ENCODE results near the gene NUDT16L1. TPM values are rescaled to one million over a fixed set of nuclear protein-coding genes. Genes with fewer than 3 reads are reported as not detected.
A peak's percentile ranks its signal among the peaks of the same experiment; 100 is the strongest.

NUDT16L1 gene
- total RNA-seq, 1 experiment from 2014 or later: 21.8 TPM

- Mint-ChIP-seq H3K27me3 (ENCODE audit: insufficient read depth, unreplicated experiment) (no peaks in the 10 kb centered on the region), H3K27ac (ENCODE audit: low read depth, unreplicated experiment) (no peak overlapping the region), H3K9me3 (ENCODE audit: unreplicated experiment) (no peaks in the 10 kb centered on the region), H3K4me3 (ENCODE audit: unreplicated experiment) (no peak overlapping the region), H3K36me3 (ENCODE audit: insufficient read depth, unreplicated experiment) (peaks cover 45% of the 10 kb centered on the region), H3K4me1 (ENCODE audit: insufficient read depth, unreplicated experiment) (peaks cover 10% of the 10 kb centered on the region)
- DNase-seq (ENCODE audit: unreplicated experiment): no peak
- TF ChIP-seq, protein P1, sequence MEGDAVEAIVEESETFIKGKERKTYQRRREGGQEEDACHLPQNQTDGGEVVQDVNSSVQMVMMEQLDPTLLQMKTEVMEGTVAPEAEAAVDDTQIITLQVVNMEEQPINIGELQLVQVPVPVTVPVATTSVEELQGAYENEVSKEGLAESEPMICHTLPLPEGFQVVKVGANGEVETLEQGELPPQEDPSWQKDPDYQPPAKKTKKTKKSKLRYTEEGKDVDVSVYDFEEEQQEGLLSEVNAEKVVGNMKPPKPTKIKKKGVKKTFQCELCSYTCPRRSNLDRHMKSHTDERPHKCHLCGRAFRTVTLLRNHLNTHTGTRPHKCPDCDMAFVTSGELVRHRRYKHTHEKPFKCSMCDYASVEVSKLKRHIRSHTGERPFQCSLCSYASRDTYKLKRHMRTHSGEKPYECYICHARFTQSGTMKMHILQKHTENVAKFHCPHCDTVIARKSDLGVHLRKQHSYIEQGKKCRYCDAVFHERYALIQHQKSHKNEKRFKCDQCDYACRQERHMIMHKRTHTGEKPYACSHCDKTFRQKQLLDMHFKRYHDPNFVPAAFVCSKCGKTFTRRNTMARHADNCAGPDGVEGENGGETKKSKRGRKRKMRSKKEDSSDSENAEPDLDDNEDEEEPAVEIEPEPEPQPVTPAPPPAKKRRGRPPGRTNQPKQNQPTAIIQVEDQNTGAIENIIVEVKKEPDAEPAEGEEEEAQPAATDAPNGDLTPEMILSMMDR (IDR thresholded peaks at IDR 0.05; ENCODE audit: unreplicated experiment): no peak
- no TSS peak for BruUV-seq (replicated peaks)
- CTCF ChIA-PET: interaction anchor here (2.2 kb wide), 1 partner anchor 10 kb away, joined by 8 read pairs; no protein-coding TSS in a partner anchor
- POLR2A ChIA-PET: no interaction called here
- intact Hi-C loops (cut with micrococcal nuclease): no loop called here
These were observed 33.7 kb upstream of the NUDT16L1 start for GRCh38 chr16:4659363-4660353.

- no peak overlapping the region for H3K4me3 Mint-ChIP-seq (ENCODE audit: unreplicated experiment)
- no TSS peak for BruUV-seq (replicated peaks)
- no peaks in the 10 kb centered on the region for H3K27me3 Mint-ChIP-seq (ENCODE audit: insufficient read depth, unreplicated experiment)
- CTCF ChIA-PET: interaction anchor here (0.9 to 2.2 kb wide), 3 partner anchors 9 to 37 kb away, joined by 4 to 8 read pairs (median 6); partner anchors contain the start of gene MGRN1
- no peak for DNase-seq (ENCODE audit: unreplicated experiment)
- H3K36me3 Mint-ChIP-seq (ENCODE audit: insufficient read depth, unreplicated experiment): peaks cover 42% of the 10 kb centered on the region
- H3K4me1 Mint-ChIP-seq (ENCODE audit: insufficient read depth, unreplicated experiment): peaks cover 13% of the 10 kb centered on the region
- no peaks in the 10 kb centered on the region for H3K9me3 Mint-ChIP-seq (ENCODE audit: unreplicated experiment)
- intact Hi-C loops (cut with micrococcal nuclease): no loop called here
- TF ChIP-seq, protein P1 (IDR thresholded peaks at IDR 0.05; ENCODE audit: unreplicated experiment): no peak
- H3K27ac Mint-ChIP-seq (ENCODE audit: low read depth, unreplicated experiment): no peak overlapping the region
- POLR2A ChIA-PET: no interaction called here
These were observed 32.8 kb upstream of the NUDT16L1 start for GRCh38 chr16:4660454-4661007.

DNA sequence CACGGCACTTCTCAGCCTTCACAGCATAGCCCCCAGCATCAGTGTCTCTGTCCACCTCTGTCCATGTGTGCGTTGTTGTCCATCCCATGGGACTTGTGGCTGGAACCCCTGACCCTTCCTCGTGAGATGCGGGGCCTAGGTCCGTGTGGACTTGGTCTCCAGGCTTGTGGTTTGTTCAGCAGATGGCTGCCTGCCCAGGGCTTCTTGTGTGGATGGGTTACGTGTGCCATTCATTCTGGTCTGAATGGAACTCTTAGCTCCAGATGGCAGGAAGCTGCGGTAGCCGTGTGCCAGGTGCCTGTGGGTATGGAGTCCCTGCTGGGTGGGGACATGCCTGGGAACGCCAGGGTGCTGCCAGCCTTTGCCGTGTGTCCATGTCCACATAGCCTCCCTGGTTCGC lies 31.7 kb upstream of the NUDT16L1 start:
- TF ChIP-seq, protein P1 (IDR thresholded peaks at IDR 0.05; ENCODE audit: unreplicated experiment): no peak
- no TSS peak for BruUV-seq (replicated peaks)
- Mint-ChIP-seq H3K27ac (ENCODE audit: low read depth, unreplicated experiment) (no peak overlapping the region), H3K9me3 (ENCODE audit: unreplicated experiment) (no peaks in the 10 kb centered on the region), H3K27me3 (ENCODE audit: insufficient read depth, unreplicated experiment) (no peaks in the 10 kb centered on the region), H3K4me3 (ENCODE audit: unreplicated experiment) (no peak overlapping the region), H3K4me1 (ENCODE audit: insufficient read depth, unreplicated experiment) (peaks cover 13% of the 10 kb centered on the region), H3K36me3 (ENCODE audit: insufficient read depth, unreplicated experiment) (peaks cover 42% of the 10 kb centered on the region)
- DNase-seq (ENCODE audit: unreplicated experiment): peak; percentile 65
- intact Hi-C loops (cut with micrococcal nuclease): no loop called here
- CTCF ChIA-PET: interaction anchor here (0.7 kb wide), 1 partner anchor 22 kb away, joined by 4 read pairs; no protein-coding TSS in a partner anchor
- POLR2A ChIA-PET: no interaction called here

- POLR2A ChIA-PET: no interaction called here
- Mint-ChIP-seq H3K27ac (ENCODE audit: low read depth, unreplicated experiment) (no peak overlapping the region), H3K4me3 (ENCODE audit: unreplicated experiment) (no peak overlapping the region), H3K27me3 (ENCODE audit: insufficient read depth, unreplicated experiment) (no peaks in the 10 kb centered on the region), H3K36me3 (ENCODE audit: insufficient read depth, unreplicated experiment) (peaks cover 27% of the 10 kb centered on the region), H3K4me1 (ENCODE audit: insufficient read depth, unreplicated experiment) (peaks cover 13% of the 10 kb centered on the region), H3K9me3 (ENCODE audit: unreplicated experiment) (no peaks in the 10 kb centered on the region)
- CTCF ChIA-PET: interaction anchor here (0.7 to 1.0 kb wide), 2 partner anchors 14 to 297 kb away, joined by 3 read pairs; no protein-coding TSS in a partner anchor
- no peak for DNase-seq (ENCODE audit: unreplicated experiment)
- intact Hi-C loops (cut with micrococcal nuclease): no loop called here
- TF ChIP-seq, protein P1 (IDR thresholded peaks at IDR 0.05; ENCODE audit: unreplicated experiment): no peak
- no TSS peak for BruUV-seq (replicated peaks)
These were observed 29.9 kb upstream of the NUDT16L1 start for GRCh38 chr16:4663465-4663776.

Measured in MCF 10A (cell line).